Adrenal gland (tissue), 5 donors: ENCODE results near the gene SIX6.

Experiments
- CTCF ChIP-seq, 6 experiments: fragments of 450-650 bp in 4 of 6; fragments of 200-600 bp in 2 of 6; sonication (generic) in 1 of 6; IDR thresholded peaks; 1 replicate in 5 of 6; 2 replicates in 1 of 6; pipeline versions ENCODE4 v1.5.1 to v1.8.0; 2016 to 2021; ENCODE audit warnings: antibody characterized with exemption in 6 of 6, mild to moderate bottlenecking in 2 of 6, moderate library complexity in 1 of 6
- POLR2A ChIP-seq, 2 donors: fragments of 450-650 bp; IDR thresholded peaks; one replicate each; pipeline ENCODE4 v1.6.1; 2017; ENCODE audit warnings: antibody characterized with exemption in 2 of 2, mild to moderate bottlenecking in 2 of 2, moderate library complexity in 1 of 2
- donor health status: DM: no; HTN: no; CAD: no.

GRCh38 chr14:60487211-60487610, 21.7 kb upstream of the SIX6 start:
- no peak for TF ChIP-seq POLR2A (IDR thresholded peaks at IDR 0.05)
- TF ChIP-seq CTCF (IDR thresholded peaks at IDR 0.05): no peak
